ENCODE results near the gene BCR. TPM values are rescaled to one million over a fixed set of nuclear protein-coding genes. Genes with fewer than 3 reads are reported as not detected.

The BCR gene
- polyA plus RNA-seq, 1 experiment = 24.0 TPM

DNA sequence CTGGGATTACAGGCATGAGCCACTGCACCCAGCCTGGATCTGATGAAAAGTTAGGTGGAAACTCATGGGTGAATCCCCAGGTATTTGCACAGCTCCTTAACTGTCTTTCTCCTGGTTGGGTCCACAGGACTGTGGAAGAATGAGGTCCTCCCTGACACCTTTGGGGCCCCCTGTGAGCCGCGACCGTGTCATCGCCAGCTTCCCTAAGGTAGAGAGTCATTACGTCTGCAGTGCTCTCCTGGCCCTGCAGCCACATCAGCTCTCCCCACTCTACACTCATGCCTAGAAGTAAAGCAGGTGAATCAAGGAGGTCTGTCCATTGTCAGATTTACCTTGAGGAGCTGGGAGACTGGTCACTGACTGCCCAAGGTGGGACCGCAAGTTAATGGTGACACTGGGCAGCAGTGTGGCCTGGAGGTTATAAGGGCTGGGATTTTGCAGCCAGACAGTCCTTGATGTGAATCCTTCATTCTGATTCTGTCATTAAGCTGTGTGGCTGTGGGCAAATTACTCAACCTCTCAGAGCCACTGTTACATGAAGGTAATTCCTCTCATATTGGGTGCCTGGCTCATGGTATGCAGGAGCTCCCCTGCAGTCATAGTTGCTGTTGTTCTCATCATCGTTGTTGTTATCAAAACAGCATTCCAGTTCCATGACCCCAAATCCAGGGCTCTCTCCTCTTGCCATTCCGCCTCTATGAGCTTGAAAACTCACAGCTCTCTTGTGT is 33.7 kb upstream of the BCR start:
- Histone ChIP-seq H3K4me3 (ENCODE audit: low read depth, low read length) (no peak overlapping the region), H3K27me3 (ENCODE audit: control insufficient read depth, insufficient read depth, low read length) (no peaks in the 10 kb centered on the region), H3K36me3 (ENCODE audit: control insufficient read depth, insufficient read depth, low read length) (peaks cover 6% of the 10 kb centered on the region)
- no peak for DNase-seq (ENCODE audit: low read depth)
- ChIA-PET POLR2A (no interaction called here), CTCF (interaction anchor here (0.8 to 1.8 kb wide), 5 partner anchors 9 to 187 kb away, joined by 3 to 8 read pairs (median 3); no protein-coding TSS in a partner anchor)
- TF ChIP-seq, protein P1, sequence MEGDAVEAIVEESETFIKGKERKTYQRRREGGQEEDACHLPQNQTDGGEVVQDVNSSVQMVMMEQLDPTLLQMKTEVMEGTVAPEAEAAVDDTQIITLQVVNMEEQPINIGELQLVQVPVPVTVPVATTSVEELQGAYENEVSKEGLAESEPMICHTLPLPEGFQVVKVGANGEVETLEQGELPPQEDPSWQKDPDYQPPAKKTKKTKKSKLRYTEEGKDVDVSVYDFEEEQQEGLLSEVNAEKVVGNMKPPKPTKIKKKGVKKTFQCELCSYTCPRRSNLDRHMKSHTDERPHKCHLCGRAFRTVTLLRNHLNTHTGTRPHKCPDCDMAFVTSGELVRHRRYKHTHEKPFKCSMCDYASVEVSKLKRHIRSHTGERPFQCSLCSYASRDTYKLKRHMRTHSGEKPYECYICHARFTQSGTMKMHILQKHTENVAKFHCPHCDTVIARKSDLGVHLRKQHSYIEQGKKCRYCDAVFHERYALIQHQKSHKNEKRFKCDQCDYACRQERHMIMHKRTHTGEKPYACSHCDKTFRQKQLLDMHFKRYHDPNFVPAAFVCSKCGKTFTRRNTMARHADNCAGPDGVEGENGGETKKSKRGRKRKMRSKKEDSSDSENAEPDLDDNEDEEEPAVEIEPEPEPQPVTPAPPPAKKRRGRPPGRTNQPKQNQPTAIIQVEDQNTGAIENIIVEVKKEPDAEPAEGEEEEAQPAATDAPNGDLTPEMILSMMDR (IDR thresholded peaks at IDR 0.05; ENCODE audit: insufficient read depth, low read depth, low read length) = no peak

DNA sequence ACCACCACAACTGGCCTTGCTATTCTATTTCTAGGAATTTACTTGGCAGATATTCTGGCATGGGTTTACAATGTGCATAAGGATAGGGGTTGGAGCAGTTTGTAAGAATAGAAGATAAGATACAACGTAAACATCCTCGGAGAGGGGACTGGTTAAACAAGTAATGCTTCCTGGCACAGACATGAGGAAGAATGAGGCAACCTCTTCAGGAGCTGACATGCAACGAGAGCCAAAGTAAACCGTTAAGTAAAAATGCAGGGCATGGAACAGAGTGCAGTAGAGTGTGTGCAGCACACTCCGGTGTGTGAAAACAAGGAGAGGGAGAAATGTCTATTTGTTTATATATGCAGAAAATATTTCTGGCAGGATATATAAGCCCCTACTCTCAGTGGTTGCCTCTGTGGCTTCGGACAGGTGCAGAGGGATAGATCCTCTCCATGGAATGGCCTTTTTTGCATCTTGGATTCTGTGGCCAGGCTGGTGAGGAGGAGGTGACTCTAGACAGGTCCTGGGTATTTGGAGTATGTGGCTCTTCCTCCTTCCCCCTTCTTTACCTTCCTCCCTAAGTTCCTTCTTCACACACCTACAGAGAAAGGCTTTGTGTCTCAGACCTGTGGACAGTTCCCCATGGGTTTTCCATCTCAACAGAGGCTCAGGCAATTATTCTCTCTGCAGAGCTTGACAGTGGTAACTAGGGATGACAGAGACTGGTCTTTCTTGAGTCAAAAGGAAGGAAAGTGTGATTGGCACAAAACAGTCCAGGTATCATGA is 32.5 kb upstream of the BCR start:
- DNase-seq (ENCODE audit: low read depth) = no peak
- POLR2A ChIA-PET = no interaction called here
- Histone ChIP-seq H3K27me3 (ENCODE audit: control insufficient read depth, insufficient read depth, low read length) (no peaks in the 10 kb centered on the region), H3K36me3 (ENCODE audit: control insufficient read depth, insufficient read depth, low read length) (peaks cover 6% of the 10 kb centered on the region), H3K4me3 (ENCODE audit: low read depth, low read length) (no peak overlapping the region)
- CTCF ChIA-PET = interaction anchor here (1.2 to 1.8 kb wide), 4 partner anchors 9 to 188 kb away, joined by 3 to 8 read pairs (median 3); no protein-coding TSS in a partner anchor
- TF ChIP-seq, protein P1 (IDR thresholded peaks at IDR 0.05; ENCODE audit: insufficient read depth, low read depth, low read length) = no peak

DNA sequence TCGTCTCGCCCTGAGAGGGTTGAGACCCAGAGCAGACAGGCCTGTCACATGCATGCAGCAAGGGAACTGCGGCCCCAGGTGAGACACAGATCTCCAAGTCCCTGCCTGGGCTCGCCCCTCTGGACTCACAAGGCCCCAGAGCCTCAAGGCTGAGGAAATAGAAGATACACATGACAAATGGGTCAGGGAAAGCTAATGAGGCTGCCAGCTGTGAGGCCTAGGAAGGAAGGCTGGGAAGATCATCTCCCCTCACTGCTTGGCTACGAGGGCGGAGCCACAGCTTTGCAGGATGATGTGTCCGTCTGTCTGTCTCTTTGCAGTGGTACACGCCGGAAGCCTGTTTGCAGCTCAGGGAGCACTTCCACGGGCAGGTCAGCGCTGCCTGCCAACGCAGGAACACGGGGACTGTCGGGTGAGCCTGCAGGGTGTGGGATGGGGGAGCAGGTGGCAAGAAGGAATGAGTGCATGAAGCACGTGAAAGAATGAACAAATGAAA is 30.5 kb upstream of the BCR start:
- TF ChIP-seq, protein P1 (IDR thresholded peaks at IDR 0.05; ENCODE audit: insufficient read depth, low read depth, low read length) = no peak
- Histone ChIP-seq H3K36me3 (ENCODE audit: control insufficient read depth, insufficient read depth, low read length) (peaks cover 6% of the 10 kb centered on the region), H3K4me3 (ENCODE audit: low read depth, low read length) (no peak overlapping the region), H3K27me3 (ENCODE audit: control insufficient read depth, insufficient read depth, low read length) (no peaks in the 10 kb centered on the region)
- no peak for DNase-seq (ENCODE audit: low read depth)
- POLR2A ChIA-PET = no interaction called here
- CTCF ChIA-PET = interaction anchor here (0.6 to 1.0 kb wide), 2 partner anchors 140 to 299 kb away, joined by 3 read pairs; no protein-coding TSS in a partner anchor

DNA sequence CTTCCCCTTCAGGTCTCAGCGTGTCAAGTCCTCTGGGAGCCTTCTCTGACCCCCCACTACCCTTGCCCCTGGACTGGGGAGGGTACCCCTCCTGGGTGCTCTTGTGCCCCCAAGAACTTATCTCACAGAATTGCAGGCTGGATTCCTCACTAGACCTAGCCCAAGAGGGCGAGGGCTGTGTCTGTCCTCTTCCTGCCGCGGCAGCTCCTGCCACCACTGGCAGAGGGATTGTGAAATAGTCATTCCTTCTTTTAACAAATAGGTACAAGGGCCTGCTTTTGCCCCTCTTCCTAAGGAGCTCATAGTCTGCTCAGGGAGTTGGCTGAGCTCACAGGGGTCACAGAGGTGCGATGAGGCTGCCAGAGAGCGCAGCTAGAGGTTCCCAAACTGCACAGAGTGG is 29.5 kb upstream of the BCR start:
- Histone ChIP-seq H3K36me3 (ENCODE audit: control insufficient read depth, insufficient read depth, low read length) (peaks cover 6% of the 10 kb centered on the region), H3K27me3 (ENCODE audit: control insufficient read depth, insufficient read depth, low read length) (no peaks in the 10 kb centered on the region), H3K4me3 (ENCODE audit: low read depth, low read length) (no peak overlapping the region)
- TF ChIP-seq, protein P1 (IDR thresholded peaks at IDR 0.05; ENCODE audit: insufficient read depth, low read depth, low read length) = no peak
- ChIA-PET POLR2A (no interaction called here), CTCF (no interaction called here)
- DNase-seq (ENCODE audit: low read depth) = no peak

DNA sequence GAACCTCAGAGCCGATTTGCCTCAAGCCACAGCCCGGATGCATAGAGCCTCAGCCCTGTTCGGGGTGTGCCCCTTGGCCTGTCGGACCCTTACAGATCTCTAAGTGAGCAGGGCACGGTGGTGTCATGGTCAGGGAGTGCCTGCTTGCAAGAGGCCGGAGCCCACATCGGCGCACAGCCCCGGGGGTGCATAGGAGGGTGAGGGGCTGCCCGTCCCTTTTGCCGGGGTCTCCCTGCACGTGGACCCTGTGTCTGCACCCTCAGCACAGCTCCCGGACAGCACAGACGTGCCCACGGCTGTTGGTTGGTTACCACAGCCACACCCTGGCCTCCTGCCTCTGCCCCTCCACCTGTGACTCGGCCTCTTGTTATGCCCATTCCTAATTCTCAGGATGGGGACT is 28.5 kb upstream of the BCR start:
- ChIA-PET CTCF (no interaction called here), POLR2A (no interaction called here)
- H3K4me3 ChIP-seq (ENCODE audit: low read depth, low read length) = no peak overlapping the region
- H3K36me3 ChIP-seq (ENCODE audit: control insufficient read depth, insufficient read depth, low read length) = peaks cover 6% of the 10 kb centered on the region
- TF ChIP-seq, protein P1 (IDR thresholded peaks at IDR 0.05; ENCODE audit: insufficient read depth, low read depth, low read length) = no peak
- no peaks in the 10 kb centered on the region for H3K27me3 ChIP-seq (ENCODE audit: control insufficient read depth, insufficient read depth, low read length)
- no peak for DNase-seq (ENCODE audit: low read depth)
